H9 (cell line): ENCODE data around the gene ACBD3. TPM values are rescaled to one million over a fixed set of nuclear protein-coding genes. Genes with fewer than 3 reads are reported as not detected.
A peak's percentile ranks its signal among the peaks of the same experiment; 100 is the strongest.

Experiments used
- DNase-seq: peaks from one replicate; pipeline ENCODE4 v3.0.0-alpha.2; 2017
- H2AFZ ChIP-seq: one replicate; pipeline ENCODE4 v1.6.1; 2013; ENCODE audit warnings: mild to moderate bottlenecking, low read length, control low read depth, moderate library complexity
- H2AK5ac ChIP-seq: 2 replicates; pipeline ENCODE4 v1.6.1; 2013; ENCODE audit warnings: low read length, control low read depth, mixed read lengths; ENCODE audit not compliant: insufficient read length
- H2BK120ac ChIP-seq: one replicate; pipeline ENCODE4 v1.6.1; 2013; ENCODE audit warnings: low read depth, mild to moderate bottlenecking, low read length, control low read depth, inconsistent platforms; ENCODE audit not compliant: poor library complexity, severe bottlenecking
- H2BK12ac ChIP-seq: 2 replicates; pipeline ENCODE4 v1.6.1; 2013; ENCODE audit warnings: low read length, control low read depth, mixed read lengths, low read depth; ENCODE audit not compliant: insufficient read length
- H2BK15ac ChIP-seq: 2 replicates; pipeline ENCODE4 v1.6.1; 2013; ENCODE audit warnings: low read depth, low read length, control low read depth
- H2BK20ac ChIP-seq: one replicate; pipeline ENCODE4 v1.6.1; 2013; ENCODE audit warnings: low read depth, mild to moderate bottlenecking, low read length, control low read depth, inconsistent platforms; ENCODE audit not compliant: poor library complexity, severe bottlenecking
- H2BK5ac ChIP-seq: 2 replicates; pipeline ENCODE4 v1.6.1; 2013; ENCODE audit warnings: low read length, control low read depth, mixed read lengths; ENCODE audit not compliant: insufficient read length
- H3K14ac ChIP-seq: 2 replicates; pipeline ENCODE4 v1.6.1; 2013; ENCODE audit warnings: low read length, control low read depth; ENCODE audit not compliant: insufficient read depth
- H3K18ac ChIP-seq: 2 replicates; pipeline ENCODE4 v1.6.1; 2013; ENCODE audit warnings: low read depth, mild to moderate bottlenecking, mixed read lengths, low read length, control low read depth; ENCODE audit not compliant: insufficient read length
- H3K23ac ChIP-seq: 2 replicates; pipeline ENCODE4 v1.6.1; 2013; ENCODE audit warnings: low read length, control low read depth, mixed read lengths, low read depth; ENCODE audit not compliant: insufficient read length
- H3K23me2 ChIP-seq: 2 replicates; pipeline ENCODE4 v1.6.1; 2013; ENCODE audit warnings: low read depth, mild to moderate bottlenecking, mixed read lengths, low read length, control low read depth; ENCODE audit not compliant: insufficient read length, poor library complexity, severe bottlenecking
- H3K27ac ChIP-seq: 2 replicates; pipeline ENCODE4 v1.5.1; 2013; ENCODE audit warnings: low read length, control low read depth, mixed read lengths, low read depth; ENCODE audit not compliant: insufficient read length
- H3K27me3 ChIP-seq: 2 replicates; pipeline ENCODE4 v1.6.1; 2013; ENCODE audit warnings: low read length, control low read depth, inconsistent platforms; ENCODE audit not compliant: insufficient read depth
- H3K4ac ChIP-seq: 2 replicates; pipeline ENCODE4 v1.6.1; 2013; ENCODE audit warnings: low read depth, mild to moderate bottlenecking, control low read depth, inconsistent platforms, low read length, moderate library complexity
- H3K4me1 ChIP-seq: 2 replicates; pipeline ENCODE4 v1.6.1; 2013; ENCODE audit warnings: low read length, control low read depth, inconsistent platforms; ENCODE audit not compliant: insufficient read depth
- H3K4me2 ChIP-seq: 2 replicates; pipeline ENCODE4 v1.6.1; 2013; ENCODE audit warnings: low read length, control low read depth, mixed read lengths; ENCODE audit not compliant: insufficient read length, insufficient read depth
- H3K56ac ChIP-seq: 2 replicates; pipeline ENCODE4 v1.6.1; 2013; ENCODE audit warnings: low read depth, mild to moderate bottlenecking, mixed read lengths, low read length, control low read depth; ENCODE audit not compliant: insufficient read length
- H3K79me1 ChIP-seq: 2 replicates; pipeline ENCODE4 v1.6.1; 2013; ENCODE audit warnings: low read depth, mild to moderate bottlenecking, moderate library complexity, low read length, control low read depth, inconsistent platforms; ENCODE audit not compliant: insufficient read depth, poor library complexity, severe bottlenecking
- H3K79me2 ChIP-seq: 2 replicates; pipeline ENCODE4 v1.6.1; 2013; ENCODE audit warnings: low read length, control low read depth, inconsistent platforms; ENCODE audit not compliant: insufficient read depth
- H3K9ac ChIP-seq: 2 replicates; pipeline ENCODE4 v1.6.1; 2013; ENCODE audit warnings: low read length, control low read depth, mixed read lengths; ENCODE audit not compliant: insufficient read length; ENCODE audit errors: extremely low read depth
- H3K9me3 ChIP-seq: one replicate; pipeline ENCODE4 v1.6.1; 2013; ENCODE audit warnings: low read depth, low read length, inconsistent platforms; ENCODE audit not compliant: control insufficient read depth
- H3T11ph ChIP-seq: one replicate; pipeline ENCODE4 v1.6.1; 2013; ENCODE audit warnings: mild to moderate bottlenecking, low read length, control low read depth, inconsistent platforms
- H4K20me1 ChIP-seq: one replicate; pipeline ENCODE4 v1.6.1; 2013; ENCODE audit not compliant: control insufficient read depth, insufficient read length, insufficient read depth
- H4K5ac ChIP-seq: 2 replicates; pipeline ENCODE4 v1.6.1; 2013; ENCODE audit warnings: low read depth, mild to moderate bottlenecking, mixed read lengths, low read length, control low read depth; ENCODE audit not compliant: insufficient read length
- H4K8ac ChIP-seq: replicated peaks from 2 replicates; pipeline ENCODE4 v1.6.1; 2013; ENCODE audit warnings: low read length, control low read depth, mixed read lengths, low read depth; ENCODE audit not compliant: insufficient read length
- H4K91ac ChIP-seq: 2 replicates; pipeline ENCODE4 v1.6.1; 2013; ENCODE audit warnings: low read depth, mild to moderate bottlenecking, moderate library complexity, mixed read lengths, low read length, control low read depth; ENCODE audit not compliant: insufficient read length
- H3K27ac Mint-ChIP-seq, 3 experiments: 2 replicates in 2 of 3; 3 replicates in 1 of 3; pipeline ENCODE4 v1.8.0; 2020 to 2021; ENCODE audit warnings: mixed read lengths in 3 of 3, mild to moderate bottlenecking in 1 of 3, moderate library complexity in 1 of 3
- H3K27me3 Mint-ChIP-seq: 2 replicates; pipeline ENCODE4 v1.8.0; 2021; ENCODE audit warnings: low read depth, mild to moderate bottlenecking, moderate library complexity, mixed read lengths
- H3K36me3 Mint-ChIP-seq, 3 experiments: 2 replicates in 2 of 3; 3 replicates in 1 of 3; pipeline ENCODE4 v1.8.0; 2020 to 2021; ENCODE audit warnings: low read depth in 3 of 3, mixed read lengths in 3 of 3; ENCODE audit not compliant: insufficient read depth in 1 of 3
- H3K4me1 Mint-ChIP-seq, 2 experiments: 2 replicates each; pipeline ENCODE4 v1.8.0; 2020; ENCODE audit warnings: mixed read lengths in 2 of 2
- H3K4me3 Mint-ChIP-seq, 2 experiments: 2 replicates in 1 of 2; 3 replicates in 1 of 2; pipeline ENCODE4 v1.8.0; 2020 to 2021; ENCODE audit warnings: mild to moderate bottlenecking in 2 of 2, mixed read lengths in 2 of 2, moderate library complexity in 1 of 2
- H3K9me3 Mint-ChIP-seq, 2 experiments: 2 replicates in 1 of 2; 3 replicates in 1 of 2; pipeline ENCODE4 v1.8.0; 2020; ENCODE audit warnings: mild to moderate bottlenecking in 2 of 2, mixed read lengths in 2 of 2, moderate library complexity in 1 of 2
- CTCF ChIP-seq: fragments of 200-600 bp; sonication (generic); conservative IDR thresholded peaks from 3 replicates; pipeline ENCODE4 v1.8.0; 2021; ENCODE audit warnings: antibody characterized with exemption, mild to moderate bottlenecking
- WGBS: extraction: QIAGEN DNeasy Blood & Tissue Kit; methylation state at CpG from one replicate; pipeline ENCODE4 v1.1.7; 2013; ENCODE audit warnings: missing lambda C conversion rate, low lambda C conversion rate, mixed read lengths; ENCODE audit not compliant: insufficient read length; ENCODE audit errors: extremely low coverage; 5-methylcytosine and 5-hydroxymethylcytosine counted together
- total RNA-seq: library from RNA; stranded (reverse); gene quantifications from 2 replicates; pipeline ENCODE4 v1.2.1, GENCODE V29; 2021

Gene ACBD3
- total RNA-seq, 1 experiment from 2014 or later, result 30.8 TPM

- peak overlapping the region in 2 of 3 experiments; percentile 75 to 88; a peak in 2 of 7 replicates for H3K27ac Mint-ChIP-seq
Observed at GRCh38 chr1:226121587-226122400, 64.7 kb downstream of the ACBD3 start.

More at GRCh38 chr1:226121587-226122400, 64.7 kb downstream of the ACBD3 start:
- Histone ChIP-seq H3K4ac (no peak overlapping the region), H2BK120ac (no peak overlapping the region), H3K27me3 (no peaks in the 10 kb centered on the region; the same call in 1 of the 2 replicates), H3K9me3 (no peaks in the 10 kb centered on the region), H3K79me2 (no peaks in the 10 kb centered on the region), H3K14ac (peak overlapping the region; percentile 93; the same call in 1 of the 2 replicates), H2BK5ac (no peak overlapping the region), H2AFZ (no peak overlapping the region), H3K23me2 (peaks cover 8% of the 10 kb centered on the region), H3K56ac (no peak overlapping the region), H4K91ac (no peak overlapping the region), H2BK12ac (no peak overlapping the region), H3K18ac (peak overlapping the region; percentile 88), H2AK5ac (no peak overlapping the region), H4K5ac (no peak overlapping the region), H3T11ph (no peak overlapping the region), H3K4me1 (peaks cover 6% of the 10 kb centered on the region; the same call in 1 of the 2 replicates), H2BK20ac (no peak overlapping the region), H4K20me1 (no peaks in the 10 kb centered on the region), H3K9ac (peak overlapping the region; percentile 68), H3K79me1 (no peaks in the 10 kb centered on the region), H3K23ac (no peak overlapping the region), H3K4me2 (peak overlapping the region; percentile 48), H3K27ac (no peak overlapping the region), H2BK15ac (no peak overlapping the region), H4K8ac (no peak overlapping the region)
- Mint-ChIP-seq H3K4me1 (peaks cover 47 to 57% of the 10 kb centered on the region in 2 experiments), H3K4me3 (peak overlapping the region; percentile 81 to 90), H3K27me3 (peaks cover 24% of the 10 kb centered on the region), H3K9me3 (no peaks in the 10 kb centered on the region), H3K36me3 (peaks cover 0 to 2% (median 0%) of the 10 kb centered on the region in 3 experiments; a peak in 2 of 7 replicates)
- TF ChIP-seq CTCF, result peak; percentile 84
- peak; percentile 92 for DNase-seq
- WGBS, result no CpG with 5 or more reads among the region's 104 CpGs
